Measurements from ENCODE around the gene CTNS. TPM values are rescaled to one million over a fixed set of nuclear protein-coding genes. Genes with fewer than 3 reads are reported as not detected.

Gene CTNS
- total RNA-seq, 1 experiment from 2014 or later = 7.9 TPM

DNA sequence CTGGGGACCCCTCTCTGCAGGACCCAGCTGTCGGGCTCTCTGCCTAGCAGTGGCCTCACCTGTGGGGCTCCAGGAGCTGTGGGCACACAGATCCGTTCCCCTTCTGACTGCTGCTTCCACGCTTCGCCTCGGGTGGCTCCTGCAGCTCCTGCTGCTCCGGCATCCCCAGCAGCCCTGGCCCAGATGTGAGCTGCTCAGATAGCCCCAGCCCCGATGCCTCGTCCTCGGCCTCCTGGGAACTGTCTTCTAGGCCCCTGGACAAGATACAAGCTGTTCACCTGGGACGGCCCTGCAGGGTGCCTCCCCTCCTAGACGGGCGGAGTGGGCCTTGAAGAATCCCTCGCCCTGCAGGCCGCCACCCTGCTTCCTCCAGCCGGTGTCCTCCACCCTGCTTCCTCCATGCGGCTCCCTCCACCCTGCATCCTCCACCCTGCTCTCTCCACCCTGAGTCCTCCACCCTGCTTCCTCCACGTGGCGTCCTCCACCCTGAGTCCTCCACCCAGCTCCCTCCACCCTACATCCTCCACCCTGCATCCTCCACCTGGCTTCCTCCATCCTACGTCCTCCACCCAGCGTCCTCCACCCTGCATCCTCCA is 43.1 kb downstream of the CTNS start:
- POLR2A ChIA-PET = no interaction called here
- RAD21 ChIA-PET (ENCODE audit: low non-redundant PET in 1 of 2, low total read pairs in 2 of 2, uncharacterized antibody in 2 of 2, unreplicated experiment in 2 of 2) = no interaction called here
- no peaks in the 10 kb centered on the region for H4K20me1 ChIP-seq (ENCODE audit: insufficient read depth)
- TF ChIP-seq POLR2AphosphoS5 (IDR thresholded peaks at IDR 0.05; ENCODE audit: low read depth, low read length) (no peak), ELF1 (IDR thresholded peaks at IDR 0.05; ENCODE audit: borderline replicate concordance, low read depth) (no peak), RAD21 (IDR thresholded peaks at IDR 0.05; ENCODE audit: low read depth) (no peak)
- no peak overlapping the region for H3K4me2 ChIP-seq (ENCODE audit: low read length)
- H3K4me3 ChIP-seq (replicated peaks in 1 of 2; ENCODE audit: low read depth in 1 of 2, low read length in 2 of 2) = no peak overlapping the region
- BruUV-seq (replicated peaks) = no TSS peak
- CTCF ChIA-PET = no interaction called here
- H3K27ac ChIP-seq (ENCODE audit: low read depth, low read length) = no peak overlapping the region
- H3K4me1 ChIP-seq (ENCODE audit: control insufficient read depth in 1 of 2, insufficient read depth in 2 of 2, low read length in 2 of 2) = peaks cover 0 to 10% of the 10 kb centered on the region in 2 experiments; a peak in 3 of 4 replicates
- no peak for DNase-seq (ENCODE audit: low read depth, low spot score)
- H3K9ac ChIP-seq (ENCODE audit: low read length) = no peak overlapping the region
- intact Hi-C loops (cut with micrococcal nuclease) = no loop called here
- no peaks in the 10 kb centered on the region for H3K9me3 ChIP-seq (ENCODE audit: control insufficient read depth in 1 of 2, insufficient read depth in 1 of 2, low read depth in 1 of 2, low read length in 2 of 2)
- no peaks in the 10 kb centered on the region for H3K36me3 ChIP-seq (ENCODE audit: control insufficient read depth in 1 of 2, insufficient read depth in 2 of 2, low read length in 2 of 2)
- no peaks in the 10 kb centered on the region for H3K79me2 ChIP-seq (ENCODE audit: insufficient read depth, low read length)
- H3K9me2 ChIP-seq (ENCODE audit: insufficient read depth) = no peaks in the 10 kb centered on the region
- no peak for ATAC-seq
- H2AFZ ChIP-seq (ENCODE audit: low read depth, low read length, poor library complexity, severe bottlenecking) = no peak overlapping the region
- H3K27me3 ChIP-seq (ENCODE audit: insufficient read depth, low read length) = no peaks in the 10 kb centered on the region

DNA sequence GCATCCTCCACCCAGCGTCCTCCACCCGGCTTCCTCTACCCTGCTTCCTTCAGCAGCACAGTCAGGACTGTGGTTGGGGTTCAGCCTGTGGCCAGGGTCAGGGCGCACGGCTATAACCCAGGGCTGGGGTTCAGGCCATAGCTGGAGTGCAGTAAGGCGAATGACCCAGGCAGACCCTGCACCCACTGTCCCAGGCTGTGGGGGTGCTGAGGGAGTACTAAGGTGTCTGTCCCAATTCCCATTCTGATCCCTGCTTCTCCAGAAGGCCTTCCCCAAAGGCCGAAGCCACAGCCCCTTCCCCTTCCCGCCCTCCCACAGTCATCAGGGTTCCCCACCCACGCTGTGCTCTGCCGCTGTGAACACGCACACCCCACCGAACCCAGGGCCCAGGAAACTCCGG is 44.5 kb downstream of the CTNS start:
- Histone ChIP-seq H3K9ac (ENCODE audit: low read length) (no peak overlapping the region), H2AFZ (ENCODE audit: low read depth, low read length, poor library complexity, severe bottlenecking) (no peak overlapping the region), H3K36me3 (ENCODE audit: control insufficient read depth in 1 of 2, insufficient read depth in 2 of 2, low read length in 2 of 2) (no peaks in the 10 kb centered on the region), H3K27ac (ENCODE audit: low read depth, low read length) (no peak overlapping the region), H3K79me2 (ENCODE audit: insufficient read depth, low read length) (no peaks in the 10 kb centered on the region), H3K4me2 (ENCODE audit: low read length) (no peak overlapping the region), H3K9me2 (ENCODE audit: insufficient read depth) (no peaks in the 10 kb centered on the region), H3K9me3 (ENCODE audit: control insufficient read depth in 1 of 2, insufficient read depth in 1 of 2, low read depth in 1 of 2, low read length in 2 of 2) (no peaks in the 10 kb centered on the region), H3K27me3 (ENCODE audit: insufficient read depth, low read length) (no peaks in the 10 kb centered on the region), H3K4me1 (ENCODE audit: control insufficient read depth in 1 of 2, insufficient read depth in 2 of 2, low read length in 2 of 2) (peaks cover 0 to 10% of the 10 kb centered on the region in 2 experiments; a peak in 3 of 4 replicates), H4K20me1 (ENCODE audit: insufficient read depth) (no peaks in the 10 kb centered on the region), H3K4me3 (replicated peaks in 1 of 2; ENCODE audit: low read depth in 1 of 2, low read length in 2 of 2) (no peak overlapping the region)
- TF ChIP-seq SIN3A (IDR thresholded peaks at IDR 0.05; ENCODE audit: low read depth) (no peak), ZFX (IDR thresholded peaks at IDR 0.05) (no peak), EZH2phosphoT487 (IDR thresholded peaks at IDR 0.05; ENCODE audit: borderline replicate concordance) (no peak), TCF7L2 (IDR thresholded peaks at IDR 0.05; ENCODE audit: borderline replicate concordance, extremely low read depth, insufficient read depth, insufficient read length) (no peak), ZBTB33 (IDR thresholded peaks at IDR 0.05; ENCODE audit: extremely low read depth, insufficient replicate concordance, low read length) (no peak), POLR2A (IDR thresholded peaks at IDR 0.05; ENCODE audit: borderline replicate concordance, extremely low read depth, insufficient read depth, insufficient read length) (no peak), CEBPB (IDR thresholded peaks at IDR 0.05; ENCODE audit: low read depth) (no peak), SRF (IDR thresholded peaks at IDR 0.05; ENCODE audit: low read depth) (no peak), EGR1 (IDR thresholded peaks at IDR 0.05; ENCODE audit: low read depth) (no peak)
- TF ChIP-seq, protein P1, sequence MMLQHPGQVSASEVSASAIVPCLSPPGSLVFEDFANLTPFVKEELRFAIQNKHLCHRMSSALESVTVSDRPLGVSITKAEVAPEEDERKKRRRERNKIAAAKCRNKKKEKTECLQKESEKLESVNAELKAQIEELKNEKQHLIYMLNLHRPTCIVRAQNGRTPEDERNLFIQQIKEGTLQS (IDR thresholded peaks at IDR 0.05) = no peak
- ChIA-PET CTCF (interaction anchor here (0.9 kb wide), 1 partner anchor 56 kb away, joined by 4 read pairs; no protein-coding TSS in a partner anchor), RAD21 (ENCODE audit: low non-redundant PET in 1 of 2, low total read pairs in 2 of 2, uncharacterized antibody in 2 of 2, unreplicated experiment in 2 of 2) (no interaction called here), POLR2A (no interaction called here)
- intact Hi-C loops (cut with micrococcal nuclease) = no loop called here
- BruUV-seq (replicated peaks) = no TSS peak
- ATAC-seq (no peak), DNase-seq (ENCODE audit: low read depth, low spot score) (no peak)

All from HCT116 (cell line).